ENCODE results near the gene LHFPL2. TPM values are rescaled to one million over a fixed set of nuclear protein-coding genes. Genes with fewer than 3 reads are reported as not detected.
A peak's percentile ranks its signal among the peaks of the same experiment; 100 is the strongest.

Gene LHFPL2
- total RNA-seq, 1 donor from 2014 or later, result 113 TPM

GRCh38 chr5:78497573-78498533 lies 150.7 kb downstream of the LHFPL2 start:
- Mint-ChIP-seq H3K4me3 (ENCODE audit: unreplicated experiment) (no peak overlapping the region), H3K27ac (ENCODE audit: unreplicated experiment) (peak overlapping the region; percentile 78), H3K36me3 (ENCODE audit: unreplicated experiment) (peaks cover 27% of the 10 kb centered on the region), H3K9me3 (ENCODE audit: unreplicated experiment) (no peaks in the 10 kb centered on the region), H3K4me1 (ENCODE audit: unreplicated experiment) (peaks cover 87% of the 10 kb centered on the region), H3K27me3 (ENCODE audit: unreplicated experiment) (no peaks in the 10 kb centered on the region)
- TF ChIP-seq CTCF (IDR thresholded peaks at IDR 0.05), result no peak
- DNase-seq (ENCODE audit: extremely low spot score, unreplicated experiment), result no peak

- H3K9me3 Mint-ChIP-seq (ENCODE audit: unreplicated experiment), result no peaks in the 10 kb centered on the region
- no peaks in the 10 kb centered on the region for H3K27me3 Mint-ChIP-seq (ENCODE audit: unreplicated experiment)
- H3K36me3 Mint-ChIP-seq (ENCODE audit: unreplicated experiment), result peaks cover 34% of the 10 kb centered on the region
- peaks cover 72% of the 10 kb centered on the region for H3K4me1 Mint-ChIP-seq (ENCODE audit: unreplicated experiment)
- no peak for DNase-seq (ENCODE audit: extremely low spot score, unreplicated experiment)
- H3K27ac Mint-ChIP-seq (ENCODE audit: unreplicated experiment), result peak overlapping the region; percentile 78
- TF ChIP-seq CTCF (IDR thresholded peaks at IDR 0.05), result no peak
- H3K4me3 Mint-ChIP-seq (ENCODE audit: unreplicated experiment), result no peak overlapping the region
Observed at GRCh38 chr5:78496373-78496772, 152.2 kb downstream of the LHFPL2 start.

GRCh38 chr5:78495800-78496199 lies 152.8 kb downstream of the LHFPL2 start:
- H3K9me3 Mint-ChIP-seq (ENCODE audit: unreplicated experiment), result no peaks in the 10 kb centered on the region
- H3K27ac Mint-ChIP-seq (ENCODE audit: unreplicated experiment), result peak overlapping the region; percentile 78
- H3K27me3 Mint-ChIP-seq (ENCODE audit: unreplicated experiment), result no peaks in the 10 kb centered on the region
- TF ChIP-seq CTCF (IDR thresholded peaks at IDR 0.05), result no peak
- H3K4me1 Mint-ChIP-seq (ENCODE audit: unreplicated experiment), result peaks cover 66% of the 10 kb centered on the region
- H3K4me3 Mint-ChIP-seq (ENCODE audit: unreplicated experiment), result no peak overlapping the region
- peaks cover 39% of the 10 kb centered on the region for H3K36me3 Mint-ChIP-seq (ENCODE audit: unreplicated experiment)
- no peak for DNase-seq (ENCODE audit: extremely low spot score, unreplicated experiment)

GRCh38 chr5:78492650-78493049 lies 155.9 kb downstream of the LHFPL2 start:
- peaks cover 37% of the 10 kb centered on the region for H3K4me1 Mint-ChIP-seq (ENCODE audit: unreplicated experiment)
- H3K9me3 Mint-ChIP-seq (ENCODE audit: unreplicated experiment), result no peaks in the 10 kb centered on the region
- no peak overlapping the region for H3K4me3 Mint-ChIP-seq (ENCODE audit: unreplicated experiment)
- TF ChIP-seq CTCF (IDR thresholded peaks at IDR 0.05), result no peak
- H3K27me3 Mint-ChIP-seq (ENCODE audit: unreplicated experiment), result no peaks in the 10 kb centered on the region
- no peak overlapping the region for H3K27ac Mint-ChIP-seq (ENCODE audit: unreplicated experiment)
- DNase-seq (ENCODE audit: extremely low spot score, unreplicated experiment), result no peak
- peaks cover 47% of the 10 kb centered on the region for H3K36me3 Mint-ChIP-seq (ENCODE audit: unreplicated experiment)

- Mint-ChIP-seq H3K9me3 (ENCODE audit: unreplicated experiment) (no peaks in the 10 kb centered on the region), H3K36me3 (ENCODE audit: unreplicated experiment) (peaks cover 51% of the 10 kb centered on the region), H3K27ac (ENCODE audit: unreplicated experiment) (peak overlapping the region; percentile 20), H3K4me3 (ENCODE audit: unreplicated experiment) (no peak overlapping the region), H3K27me3 (ENCODE audit: unreplicated experiment) (no peaks in the 10 kb centered on the region), H3K4me1 (ENCODE audit: unreplicated experiment) (peaks cover 32% of the 10 kb centered on the region)
- no peak for TF ChIP-seq CTCF (IDR thresholded peaks at IDR 0.05)
- DNase-seq (ENCODE audit: extremely low spot score, unreplicated experiment), result no peak
Observed at GRCh38 chr5:78492224-78492623, 156.3 kb downstream of the LHFPL2 start.
